Bone marrow (tissue), 2 donors: Measurements from ENCODE around the gene SAMD14.
"Not testable (repeated sequence)": the region's sequence is repeated elsewhere in the genome, so short reads cannot be mapped to it uniquely, and the experiment has no call there.

ENCODE experiments used
- DNase-seq, 2 donors: peaks; one replicate each; lab custom pipeline; 2025; lab: John Stamatoyannopoulos, UW

The SAMD14 gene

DNA sequence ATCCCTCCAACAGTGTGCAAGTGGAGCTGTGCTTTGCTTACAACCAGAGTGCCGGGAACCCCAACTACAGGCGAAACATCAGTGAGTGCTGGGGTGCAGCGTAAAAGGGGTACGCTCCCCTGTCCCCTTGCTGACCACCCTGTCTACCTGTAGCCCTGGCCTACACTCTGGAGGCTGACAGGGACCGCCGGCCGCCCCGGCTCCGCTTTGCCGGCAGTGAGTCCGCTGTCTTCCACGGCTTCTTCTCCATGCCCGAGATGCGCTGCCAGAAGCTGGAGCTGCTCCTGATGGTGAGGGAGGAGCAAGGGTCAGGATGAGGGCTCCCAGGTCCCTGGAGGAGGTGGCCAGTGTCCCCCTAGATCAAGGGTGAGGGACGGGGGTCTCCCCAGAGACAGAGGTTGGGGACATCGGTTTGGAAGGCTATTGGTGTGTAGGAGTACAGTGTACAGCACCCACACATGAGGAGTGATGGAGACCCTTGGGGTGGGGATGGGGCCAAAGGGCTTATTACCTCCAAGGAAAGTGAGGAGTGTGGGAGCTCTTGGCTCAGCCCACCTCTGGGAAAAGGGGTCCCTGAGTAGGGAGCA lies 54.4 kb downstream of the SAMD14 start:
- no peak for DNase-seq

DNA sequence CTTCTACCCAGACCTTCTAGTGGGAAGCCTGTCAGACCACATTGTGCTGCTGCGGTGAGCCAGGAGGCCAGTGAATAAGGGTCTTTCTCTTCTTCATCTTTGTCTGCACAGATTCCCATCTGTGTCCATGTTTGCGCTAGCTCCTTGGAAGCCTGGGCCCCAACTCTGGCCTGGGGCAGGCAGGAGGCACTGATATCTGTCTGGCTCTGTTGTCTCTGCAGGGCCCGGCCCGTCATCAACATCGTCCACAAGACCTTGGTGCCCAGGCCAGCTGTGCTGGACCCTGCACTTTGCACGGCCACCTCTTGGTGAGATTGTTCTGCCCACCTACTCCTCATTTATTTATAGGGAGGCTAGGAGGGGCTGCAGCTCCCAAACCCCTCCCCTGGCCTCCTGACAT lies 55.7 kb downstream of the SAMD14 start:
- DNase-seq = no peak

DNA sequence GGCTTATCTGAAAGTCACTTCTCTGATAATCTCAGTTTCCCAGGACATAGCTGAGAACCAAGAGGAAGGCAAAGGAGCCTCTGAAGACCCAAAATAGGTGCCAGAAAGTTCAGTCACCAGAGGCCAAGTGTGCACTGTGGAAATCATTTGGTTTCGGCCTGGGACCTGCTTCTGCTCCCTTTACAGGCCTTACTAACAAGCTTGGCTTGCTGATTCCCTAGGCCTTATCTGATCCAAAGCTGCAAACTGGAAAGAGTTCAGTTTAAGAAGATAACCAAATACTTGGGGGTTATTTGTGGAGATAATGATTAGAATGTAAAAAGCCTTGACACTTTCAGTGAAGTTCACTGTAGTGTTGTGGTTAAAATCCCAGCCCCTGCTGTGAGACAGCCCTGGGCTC lies 57.0 kb downstream of the SAMD14 start:
- DNase-seq = no peak

- no peak for DNase-seq
These were observed 57.8 kb downstream of the SAMD14 start for GRCh38 chr17:50072130-50072529.

DNA sequence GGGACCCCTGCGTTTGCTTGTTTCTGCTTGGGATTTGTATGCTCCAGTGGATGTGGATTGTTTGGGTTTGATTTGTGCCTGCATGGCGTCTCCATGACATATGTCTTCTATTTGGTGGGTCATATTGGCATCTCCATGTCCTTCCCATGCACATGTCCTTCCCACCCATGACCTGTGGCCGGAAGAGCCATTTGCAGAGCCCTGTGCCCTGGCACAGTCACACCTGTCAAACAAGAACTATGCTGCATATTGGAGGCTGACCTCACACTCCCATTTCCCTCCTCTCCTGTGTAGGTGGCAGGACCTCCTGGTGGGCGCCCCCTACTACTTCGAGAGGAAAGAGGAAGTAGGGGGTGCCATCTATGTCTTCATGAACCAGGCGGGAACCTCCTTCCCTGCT lies 58.3 kb downstream of the SAMD14 start:
- no peak for DNase-seq

DNA sequence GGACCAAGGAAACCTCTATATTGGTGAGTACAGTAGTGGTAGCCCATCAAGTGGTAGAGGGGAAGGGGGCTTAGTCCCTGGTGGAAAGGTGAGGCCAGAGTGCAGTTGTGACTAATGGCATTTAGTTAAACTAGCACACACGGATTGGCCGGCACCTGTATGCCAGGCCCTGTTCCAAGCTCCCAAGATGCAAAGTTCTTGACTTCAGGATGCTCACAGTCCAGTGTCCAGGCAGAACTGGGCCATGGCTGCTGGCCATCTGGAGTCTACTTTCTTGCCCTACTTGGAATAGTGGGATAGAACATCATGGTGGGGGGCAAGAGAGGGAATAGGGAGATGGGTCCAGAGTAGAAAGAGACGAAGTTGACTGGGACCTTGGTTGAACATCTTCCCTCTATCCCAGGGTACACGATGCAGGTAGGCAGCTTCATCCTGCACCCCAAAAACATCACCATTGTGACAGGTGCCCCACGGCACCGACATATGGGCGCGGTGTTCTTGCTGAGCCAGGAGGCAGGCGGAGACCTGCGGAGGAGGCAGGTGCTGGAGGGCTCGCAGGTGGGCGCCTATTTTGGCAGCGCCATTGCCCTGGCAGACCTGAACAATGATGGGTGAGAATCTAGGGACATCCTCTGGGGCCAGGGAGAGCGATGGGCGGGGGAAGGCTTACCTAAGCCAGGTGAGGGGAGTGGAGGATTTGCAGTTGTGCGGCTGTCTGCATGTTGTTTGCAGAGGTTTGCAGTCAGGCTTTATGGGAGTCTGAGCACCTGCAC lies 58.9 kb downstream of the SAMD14 start:
- no peak for DNase-seq

DNA sequence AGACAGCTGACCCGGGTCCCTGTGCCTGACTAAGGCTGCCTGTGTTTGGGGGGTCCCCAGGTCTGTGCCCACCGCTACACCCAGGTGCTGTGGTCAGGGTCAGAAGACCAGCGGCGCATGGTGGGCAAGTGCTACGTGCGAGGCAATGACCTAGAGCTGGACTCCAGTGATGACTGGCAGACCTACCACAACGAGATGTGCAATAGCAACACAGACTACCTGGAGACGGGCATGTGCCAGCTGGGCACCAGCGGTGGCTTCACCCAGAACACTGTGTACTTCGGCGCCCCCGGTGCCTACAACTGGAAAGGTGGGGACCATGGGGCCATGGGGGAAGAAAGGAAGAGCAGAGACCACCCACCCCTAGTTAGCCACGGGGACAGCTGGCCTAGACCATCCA lies 62.0 kb downstream of the SAMD14 start:
- no peak for DNase-seq

- no peak for DNase-seq
These were observed 63.0 kb downstream of the SAMD14 start for GRCh38 chr17:50066995-50067394.

DNA sequence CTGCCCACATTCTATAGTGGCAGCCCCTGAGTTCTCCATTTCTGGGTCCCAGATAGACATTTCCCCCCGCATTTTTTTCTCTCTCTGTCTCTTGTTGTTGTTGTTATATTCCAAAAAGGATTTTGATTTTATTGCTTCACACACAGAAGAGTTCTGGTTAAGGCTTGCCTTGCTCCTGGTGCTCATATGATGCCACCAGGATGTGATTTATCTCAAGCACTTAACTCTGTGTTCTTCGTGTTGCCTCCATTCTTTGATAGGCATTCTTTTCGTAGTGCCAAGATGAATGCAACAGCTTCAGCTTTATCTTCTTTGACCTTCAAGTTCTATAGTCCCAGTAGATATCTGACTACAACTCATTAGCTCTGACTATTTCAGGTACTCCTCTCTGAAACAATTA lies 64.9 kb downstream of the SAMD14 start:
- DNase-seq = no peak

- DNase-seq = no peak
These were observed 65.5 kb downstream of the SAMD14 start for GRCh38 chr17:50064253-50065001.

GRCh38 chr17:50063561-50064252 lies 66.3 kb downstream of the SAMD14 start:
- no peak for DNase-seq

DNA sequence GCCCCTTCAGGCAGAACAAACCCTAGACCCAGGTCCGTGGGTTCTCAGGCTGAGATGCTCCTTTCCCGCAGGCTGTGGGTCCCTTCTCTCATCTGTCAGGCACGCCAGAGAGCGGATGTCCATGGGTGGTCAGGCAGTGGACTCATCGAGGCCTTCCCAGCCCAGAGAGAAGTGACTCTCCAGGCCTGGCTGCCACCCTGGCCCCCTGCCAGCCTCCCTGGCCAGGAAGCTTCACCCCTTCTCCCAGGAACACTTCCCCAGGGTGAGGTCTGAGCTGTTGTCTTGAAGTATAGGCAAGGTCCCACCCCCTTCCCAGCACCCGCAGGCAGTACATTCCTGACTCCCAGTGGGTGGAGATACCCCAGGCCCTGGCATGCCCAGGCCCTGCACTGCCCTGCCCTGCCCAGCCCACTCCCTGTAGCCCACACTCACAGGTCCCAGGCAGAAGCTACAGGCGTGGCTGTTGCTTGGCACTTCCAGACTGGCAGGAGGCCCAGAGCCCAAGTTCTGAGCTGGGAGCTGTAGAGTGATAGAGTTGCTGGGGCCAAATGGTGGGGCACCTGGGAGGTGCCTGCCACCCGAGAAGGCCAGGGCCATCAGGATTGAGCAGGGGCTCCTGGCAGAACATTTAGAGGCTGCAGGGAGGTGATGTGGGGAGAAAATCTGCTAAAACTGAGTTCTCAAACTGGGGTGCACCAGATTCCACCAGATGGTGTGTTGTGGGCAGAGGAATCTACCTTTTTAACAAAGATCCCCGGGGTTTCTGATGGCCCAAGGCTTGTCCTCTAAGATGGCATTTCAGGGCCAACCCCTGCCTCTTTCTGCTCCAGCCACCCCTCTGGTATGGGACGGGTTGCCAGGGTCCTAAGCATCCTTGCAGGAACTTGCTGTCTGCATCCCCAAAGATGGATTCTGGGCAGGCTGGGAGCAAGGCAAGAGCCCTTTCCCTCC lies 67.4 kb downstream of the SAMD14 start:
- no peak for DNase-seq

GRCh38 chr17:50061713-50062045 lies 68.3 kb downstream of the SAMD14 start:
- not testable (repeated sequence) for DNase-seq

GRCh38 chr17:50060951-50061712 lies 68.8 kb downstream of the SAMD14 start:
- DNase-seq = no peak
